Peyer's patch (tissue), 4 donors: ENCODE data around the gene NOD1. TPM values are rescaled to one million over a fixed set of nuclear protein-coding genes. Genes with fewer than 3 reads are reported as not detected.
"Not testable (repeated sequence)": the region's sequence is repeated elsewhere in the genome, so short reads cannot be mapped to it uniquely, and the experiment has no call there.

Experiments used
- DNase-seq, 3 donors: peaks; one replicate each; pipeline ENCODE4 v3.0.0-alpha.2; 2017 to 2019
- H3K27ac ChIP-seq, 4 donors: fragments of 200-600 bp; sonication (generic); one replicate each; pipeline ENCODE4 v1.5.1; 2016 to 2019
- H3K27me3 ChIP-seq, 2 donors: fragments of 200-600 bp; sonication (generic); one replicate each; pipeline ENCODE4 v1.5.1; 2019
- H3K36me3 ChIP-seq, 3 donors: fragments of 200-600 bp; sonication (generic); one replicate each; pipeline ENCODE4 v1.5.1; 2016 to 2019
- H3K4me1 ChIP-seq, 4 donors: fragments of 200-600 bp; sonication (generic); one replicate each; pipeline ENCODE4 v1.5.1; 2016 to 2019
- H3K4me3 ChIP-seq, 4 donors: fragments of 200-600 bp; sonication (generic); 1 replicate in 3 of 4; 2 replicates in 1 of 4; pipeline ENCODE4 v1.5.1; 2016 to 2019; ENCODE audit warnings: mild to moderate bottlenecking in 1 of 4
- H3K9me3 ChIP-seq, 4 donors: fragments of 200-600 bp; sonication (generic); one replicate each; pipeline ENCODE4 v1.5.1; 2016 to 2019; ENCODE audit warnings: mild to moderate bottlenecking in 1 of 4
- POLR2A ChIP-seq, 2 donors: fragments of 450-650 bp; IDR thresholded peaks; one replicate each; pipeline ENCODE4 v1.5.1; 2017; ENCODE audit warnings: antibody characterized with exemption in 2 of 2, mild to moderate bottlenecking in 2 of 2, moderate library complexity in 2 of 2
- total RNA-seq, 4 donors: library from RNA; depleted of rRNA; stranded (reverse); fragments of >200 nt; gene quantifications; one replicate each; pipeline ENCODE4 v1.1.0, GENCODE V29; 2016
- TF ChIP-seq, protein P1 (sequence below), 6 experiments: fragments of 450-650 bp in 4 of 6; fragments of 200-600 bp in 2 of 6; sonication (generic) in 1 of 6; IDR thresholded peaks; one replicate each; pipeline ENCODE4 v1.5.1; 2017 to 2019; ENCODE audit warnings: antibody characterized with exemption in 6 of 6, mild to moderate bottlenecking in 3 of 6, moderate library complexity in 1 of 6

NOD1 gene
- total RNA-seq, 4 donors from 2014 or later, result 4.0 to 29.7 (median 21.0) TPM

- H3K27me3 ChIP-seq, result no peaks in the 10 kb centered on the region
- H3K27ac ChIP-seq, result no peak overlapping the region
- H3K4me3 ChIP-seq, result no peak overlapping the region
Observed at GRCh38 chr7:30513762-30514161, 35.2 kb upstream of the NOD1 start.

DNA sequence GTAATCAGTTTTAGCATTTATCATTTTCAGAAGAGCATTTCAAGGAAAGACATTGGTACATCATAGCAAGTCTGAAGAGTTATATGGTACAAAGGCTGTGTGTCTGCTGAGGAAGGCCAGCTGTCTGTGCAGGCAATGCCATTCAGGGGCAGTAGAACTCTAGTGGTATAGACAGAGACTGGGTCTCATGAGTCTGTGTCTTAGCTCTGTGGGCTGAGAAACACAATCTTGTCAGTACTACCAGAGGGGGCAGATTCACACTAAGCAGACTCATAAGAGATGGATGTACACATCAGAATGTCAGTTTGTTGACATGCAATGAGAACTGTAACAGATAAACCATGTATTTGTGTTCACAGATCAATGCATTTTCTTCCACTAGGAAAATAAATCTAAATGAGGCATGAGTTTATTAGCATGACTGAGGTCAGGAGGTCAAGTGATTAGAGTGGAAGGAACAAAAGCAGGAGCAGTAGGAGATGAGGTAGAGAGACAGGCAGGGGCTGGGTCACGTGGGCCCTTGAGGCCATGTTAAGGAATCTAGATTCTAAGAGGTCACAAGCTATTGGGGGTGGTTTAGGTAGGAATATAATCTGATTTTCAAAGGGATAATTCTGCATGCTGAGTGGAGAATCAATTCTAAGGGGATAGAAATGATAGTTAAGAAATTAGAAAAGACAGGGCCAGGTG, 33.5 kb upstream of the NOD1 start:
- no peak for DNase-seq
- no peak overlapping the region for H3K27ac ChIP-seq
- H3K9me3 ChIP-seq, result no peaks in the 10 kb centered on the region
- no peaks in the 10 kb centered on the region for H3K4me1 ChIP-seq
- no peak overlapping the region for H3K4me3 ChIP-seq
- H3K27me3 ChIP-seq, result no peaks in the 10 kb centered on the region
- no peaks in the 10 kb centered on the region for H3K36me3 ChIP-seq
- no peak for TF ChIP-seq POLR2A (IDR thresholded peaks at IDR 0.05)
- TF ChIP-seq, protein P1, sequence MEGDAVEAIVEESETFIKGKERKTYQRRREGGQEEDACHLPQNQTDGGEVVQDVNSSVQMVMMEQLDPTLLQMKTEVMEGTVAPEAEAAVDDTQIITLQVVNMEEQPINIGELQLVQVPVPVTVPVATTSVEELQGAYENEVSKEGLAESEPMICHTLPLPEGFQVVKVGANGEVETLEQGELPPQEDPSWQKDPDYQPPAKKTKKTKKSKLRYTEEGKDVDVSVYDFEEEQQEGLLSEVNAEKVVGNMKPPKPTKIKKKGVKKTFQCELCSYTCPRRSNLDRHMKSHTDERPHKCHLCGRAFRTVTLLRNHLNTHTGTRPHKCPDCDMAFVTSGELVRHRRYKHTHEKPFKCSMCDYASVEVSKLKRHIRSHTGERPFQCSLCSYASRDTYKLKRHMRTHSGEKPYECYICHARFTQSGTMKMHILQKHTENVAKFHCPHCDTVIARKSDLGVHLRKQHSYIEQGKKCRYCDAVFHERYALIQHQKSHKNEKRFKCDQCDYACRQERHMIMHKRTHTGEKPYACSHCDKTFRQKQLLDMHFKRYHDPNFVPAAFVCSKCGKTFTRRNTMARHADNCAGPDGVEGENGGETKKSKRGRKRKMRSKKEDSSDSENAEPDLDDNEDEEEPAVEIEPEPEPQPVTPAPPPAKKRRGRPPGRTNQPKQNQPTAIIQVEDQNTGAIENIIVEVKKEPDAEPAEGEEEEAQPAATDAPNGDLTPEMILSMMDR (IDR thresholded peaks at IDR 0.05), result no peak

More at GRCh38 chr7:30513762-30514161, 35.2 kb upstream of the NOD1 start:
- H3K9me3 ChIP-seq, result no peaks in the 10 kb centered on the region
- no peak for DNase-seq
- TF ChIP-seq POLR2A (IDR thresholded peaks at IDR 0.05), result no peak
- TF ChIP-seq, protein P1 (IDR thresholded peaks at IDR 0.05), result no peak
- H3K4me1 ChIP-seq, result no peaks in the 10 kb centered on the region
- H3K36me3 ChIP-seq, result no peaks in the 10 kb centered on the region

DNA sequence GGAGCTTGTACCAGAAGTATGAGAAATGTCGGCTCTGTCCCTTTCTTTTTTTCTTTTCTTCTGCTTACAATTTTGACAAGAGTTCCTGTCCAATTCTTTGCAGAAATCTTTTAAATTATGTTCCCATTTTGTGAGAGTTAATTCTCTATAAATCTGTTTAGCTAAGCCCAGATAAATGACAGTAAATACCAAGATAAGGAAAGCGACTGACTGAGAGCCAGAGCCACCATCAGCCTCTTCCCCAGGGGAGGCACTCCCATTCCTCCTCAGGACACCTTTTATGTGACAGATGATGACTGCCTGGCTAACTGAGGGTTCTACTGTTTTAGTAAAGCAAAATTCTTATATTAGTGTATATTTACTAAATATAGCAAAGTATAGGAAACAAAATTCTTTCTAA, 32.9 kb upstream of the NOD1 start:
- H3K4me1 ChIP-seq, result no peaks in the 10 kb centered on the region
- H3K9me3 ChIP-seq, result no peaks in the 10 kb centered on the region
- H3K36me3 ChIP-seq, result no peaks in the 10 kb centered on the region
- H3K27me3 ChIP-seq, result no peaks in the 10 kb centered on the region
- DNase-seq, result no peak
- H3K27ac ChIP-seq, result no peak overlapping the region
- H3K4me3 ChIP-seq, result no peak overlapping the region
- no peak for TF ChIP-seq POLR2A (IDR thresholded peaks at IDR 0.05)
- TF ChIP-seq, protein P1 (IDR thresholded peaks at IDR 0.05), result no peak

DNA sequence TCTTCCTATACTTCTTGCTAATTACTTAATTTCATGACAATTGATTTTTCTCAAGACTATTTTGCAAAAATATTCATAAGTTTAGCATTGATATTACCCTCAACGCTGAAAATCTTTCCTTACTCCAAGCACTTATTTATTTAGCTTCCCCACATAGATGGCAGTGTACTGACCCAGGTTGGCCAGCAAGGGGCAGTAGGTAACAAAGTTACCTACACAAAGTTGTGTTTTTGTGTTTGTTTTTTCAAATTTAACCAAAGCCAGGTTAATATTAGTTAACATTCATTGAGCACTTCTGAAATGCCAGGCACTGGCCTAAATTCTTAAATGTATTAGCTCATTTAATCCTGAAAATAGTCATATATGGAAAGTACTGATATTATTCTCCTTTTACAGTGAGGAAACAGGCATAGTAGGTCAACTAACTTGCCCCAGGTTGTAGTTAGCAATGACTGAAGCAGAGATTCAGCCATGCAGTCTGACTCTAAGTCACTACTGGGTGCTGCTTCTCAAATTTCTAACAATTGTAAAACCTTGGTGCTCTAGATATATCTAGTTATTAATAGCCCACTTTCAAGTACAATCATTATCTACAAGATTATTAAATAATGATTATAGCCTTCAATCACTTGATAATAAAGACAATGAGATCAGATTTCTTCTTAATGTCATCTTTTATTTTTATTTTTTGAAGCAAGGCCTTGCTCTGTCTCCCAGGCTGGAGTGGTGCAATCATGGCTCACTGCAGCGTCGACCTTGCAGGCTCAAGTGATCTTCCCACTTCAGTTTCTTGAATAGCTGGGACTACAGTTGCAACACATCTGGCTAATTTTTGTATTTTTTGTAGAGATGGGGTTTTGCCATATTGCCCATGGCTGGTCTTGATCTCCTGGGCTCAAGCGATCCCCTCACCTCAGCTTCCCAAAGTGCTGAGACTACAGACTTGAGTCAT, 31.8 kb upstream of the NOD1 start:
- Histone ChIP-seq H3K4me3 (no peak overlapping the region), H3K27me3 (no peaks in the 10 kb centered on the region), H3K36me3 (no peaks in the 10 kb centered on the region), H3K4me1 (no peaks in the 10 kb centered on the region), H3K9me3 (no peaks in the 10 kb centered on the region), H3K27ac (no peak overlapping the region)
- TF ChIP-seq POLR2A (IDR thresholded peaks at IDR 0.05), result no peak
- TF ChIP-seq, protein P1 (IDR thresholded peaks at IDR 0.05), result peak; percentile 64 to 94 (median 85)
- DNase-seq, result peak in 1 of 3 donors; percentile 71

DNA sequence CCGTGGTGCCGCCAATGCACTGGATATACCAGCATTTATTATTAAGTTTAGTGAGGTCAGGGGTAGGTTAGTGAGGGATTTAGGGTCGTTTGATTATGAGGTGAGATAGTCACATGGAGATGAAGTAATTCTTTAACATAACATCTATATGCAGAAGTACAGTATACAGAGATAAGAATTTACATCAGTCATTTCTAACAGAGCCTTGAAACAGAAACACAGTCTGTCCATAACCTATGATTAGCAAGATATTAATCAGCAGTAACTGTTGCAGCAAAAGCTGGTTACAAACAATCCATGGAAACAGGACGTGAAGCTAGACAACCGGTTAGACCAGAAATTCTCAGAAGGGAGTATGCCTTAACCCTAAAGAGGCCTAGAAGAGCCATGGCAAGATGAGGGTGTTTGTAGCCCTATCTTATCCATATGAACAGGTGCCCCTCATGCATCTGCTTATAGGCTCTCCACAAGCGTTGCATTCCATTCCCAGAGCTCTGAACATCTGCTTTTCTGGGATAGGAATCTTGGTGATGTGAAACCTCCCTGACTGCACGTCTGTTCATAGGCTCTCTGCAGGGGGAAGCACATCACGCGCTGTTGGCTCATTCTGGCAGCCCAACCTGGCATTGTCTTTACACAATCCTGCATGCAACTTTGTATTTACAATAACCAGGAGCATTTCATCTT, 30.7 kb upstream of the NOD1 start:
- H3K27me3 ChIP-seq, H3K4me1 ChIP-seq, H3K9me3 ChIP-seq, H3K4me3 ChIP-seq, DNase-seq, H3K36me3 ChIP-seq, H3K27ac ChIP-seq: not testable (repeated sequence)

GRCh38 chr7:30507346-30507900, 28.8 kb upstream of the NOD1 start:
- H3K4me1 ChIP-seq, result peaks cover 0 to 13% (median 3%) of the 10 kb centered on the region in 4 donors
- H3K27ac ChIP-seq, DNase-seq, H3K4me3 ChIP-seq, H3K36me3 ChIP-seq, H3K27me3 ChIP-seq, H3K9me3 ChIP-seq: not testable (repeated sequence)
